HepG2 (cell line): ENCODE measurements around the gene ZFP36L2. TPM values are rescaled to one million over a fixed set of nuclear protein-coding genes. Genes with fewer than 3 reads are reported as not detected.
A peak's percentile ranks its signal among the peaks of the same experiment; 100 is the strongest.

Experiments
- FOXC1 ChIP-seq: sonication (generic); formaldehyde crosslinking; IDR thresholded peaks from 2 replicates; pipeline ENCODE4 v1.8.0; 2022; ENCODE audit warnings: mild to moderate bottlenecking, missing genetic modification reagents, borderline replicate concordance
- HNRNPK ChIP-seq: fragments of 200-400 bp; formaldehyde crosslinking; IDR thresholded peaks from 2 replicates; pipeline ENCODE4 v1.6.1; 2018; ENCODE audit warnings: low read length, low read depth, moderate library complexity, mild to moderate bottlenecking; ENCODE audit not compliant: poor library complexity, severe bottlenecking
- MTF1 ChIP-seq: sonication (generic); formaldehyde crosslinking; IDR thresholded peaks from 2 replicates; pipeline ENCODE4 v1.5.0; 2020; ENCODE audit warnings: missing genetic modification reagents
- MTF2 ChIP-seq: sonication (generic); formaldehyde crosslinking; IDR thresholded peaks from 2 replicates; pipeline ENCODE4 v1.5.0; 2020; ENCODE audit warnings: missing genetic modification reagents, borderline replicate concordance
- SOX13 ChIP-seq, 3 experiments: fragments of 450-650 bp in 1 of 3; sonication (generic) in 1 of 3; formaldehyde crosslinking in 1 of 3; IDR thresholded peaks in 2 of 3; conservative IDR thresholded peaks in 1 of 3; 2 replicates each; pipeline versions ENCODE4 v1.5.0 to v1.6.1; 2016 to 2020; ENCODE audit warnings: antibody characterized with exemption in 1 of 3, mild to moderate bottlenecking in 1 of 3, missing compliant biosample characterization in 1 of 3, missing genetic modification reagents in 1 of 3, moderate library complexity in 1 of 3
- SRF ChIP-seq: IDR thresholded peaks from 2 replicates; pipeline ENCODE4 v1.6.1; 2011; ENCODE audit warnings: mild to moderate bottlenecking, low read depth, low read length, moderate library complexity
- U2AF2 ChIP-seq: fragments of 200-400 bp; formaldehyde crosslinking; IDR thresholded peaks from 2 replicates; pipeline ENCODE4 v1.6.1; 2017; ENCODE audit warnings: low read depth, mild to moderate bottlenecking, low read length
- ZNF136 ChIP-seq: sonication (generic); formaldehyde crosslinking; IDR thresholded peaks from 2 replicates; pipeline ENCODE4 v1.8.1; 2022; ENCODE audit warnings: low read depth, mild to moderate bottlenecking, moderate library complexity, missing genetic modification reagents
- ZNF432 ChIP-seq: sonication (generic); formaldehyde crosslinking; IDR thresholded peaks from 2 replicates; pipeline ENCODE4 v1.5.0; 2020; ENCODE audit warnings: missing genetic modification reagents, mild to moderate bottlenecking, borderline replicate concordance
- ZNF746 ChIP-seq: sonication (generic); formaldehyde crosslinking; IDR thresholded peaks from 2 replicates; pipeline ENCODE4 v1.8.0; 2022; ENCODE audit warnings: mild to moderate bottlenecking, missing genetic modification reagents
- ZNF766 ChIP-seq: sonication (generic); formaldehyde crosslinking; IDR thresholded peaks from 2 replicates; pipeline ENCODE4 v1.5.0; 2020; ENCODE audit warnings: missing genetic modification reagents, borderline replicate concordance
- ZNF792 ChIP-seq: IDR thresholded peaks from 2 replicates; pipeline ENCODE4 v1.6.1; 2016
- polyA plus RNA-seq, 8 experiments: library from polyadenylated mRNA; depleted of rRNA in 3 of 8; stranded (reverse) in 7 of 8; unstranded in 1 of 8; fragments of >200 nt; fragmentation: Illumina TruSeq in 4 of 8; extraction: Trizol in 4 of 8; gene quantifications; 2 replicates each; pipeline versions ENCODE4 v1.2.1 to v1.2.3, GENCODE V29; 2011 to 2016; ENCODE audit warnings: low read depth in 4 of 8, missing spikeins in 1 of 8, mixed read lengths in 1 of 8; ENCODE audit not compliant: insufficient read depth in 1 of 8
- total RNA-seq, 5 experiments: library from RNA; depleted of rRNA; stranded (reverse); fragments of >200 nt; fragmentation: Illumina TruSeq; extraction: Trizol; gene quantifications; 2 replicates each; pipeline ENCODE4 v1.2.3, GENCODE V29; 2016; ENCODE audit warnings: low read depth in 1 of 5
- TF ChIP-seq, protein P1 (sequence below): sonication (generic); formaldehyde crosslinking; IDR thresholded peaks from 2 replicates; pipeline ENCODE4 v1.9.0; 2021; ENCODE audit warnings: missing genetic modification reagents, mild to moderate bottlenecking, borderline replicate concordance
- TF ChIP-seq, protein P2 (sequence below): sonication (generic); formaldehyde crosslinking; IDR thresholded peaks from 2 replicates; pipeline ENCODE4 v1.8.0; 2022; ENCODE audit warnings: mild to moderate bottlenecking, missing genetic modification reagents
- TF ChIP-seq, protein P3 (sequence below): sonication (generic); formaldehyde crosslinking; IDR thresholded peaks from 2 replicates; pipeline ENCODE4 v1.9.0; 2021; ENCODE audit warnings: missing genetic modification reagents, borderline replicate concordance
- TF ChIP-seq, protein P4 (sequence below): fragments of 450-650 bp; IDR thresholded peaks from 2 replicates; pipeline ENCODE4 v1.6.1; 2016
- TF ChIP-seq, protein P5 (sequence below), 2 experiments: fragments of 450-650 bp in 1 of 2; sonication (generic) in 1 of 2; formaldehyde crosslinking; IDR thresholded peaks; 2 replicates each; pipeline versions ENCODE4 v1.5.0 to v1.8.0; 2020 to 2022; ENCODE audit warnings: mild to moderate bottlenecking in 1 of 2, missing genetic modification reagents in 1 of 2

The ZFP36L2 gene
- total and polyA plus RNA-seq, 2 of the 13 experiments (the other 11 are each of a cell fraction or from before 2014, with no cell fraction given): 11.2 to 21.8 TPM

DNA sequence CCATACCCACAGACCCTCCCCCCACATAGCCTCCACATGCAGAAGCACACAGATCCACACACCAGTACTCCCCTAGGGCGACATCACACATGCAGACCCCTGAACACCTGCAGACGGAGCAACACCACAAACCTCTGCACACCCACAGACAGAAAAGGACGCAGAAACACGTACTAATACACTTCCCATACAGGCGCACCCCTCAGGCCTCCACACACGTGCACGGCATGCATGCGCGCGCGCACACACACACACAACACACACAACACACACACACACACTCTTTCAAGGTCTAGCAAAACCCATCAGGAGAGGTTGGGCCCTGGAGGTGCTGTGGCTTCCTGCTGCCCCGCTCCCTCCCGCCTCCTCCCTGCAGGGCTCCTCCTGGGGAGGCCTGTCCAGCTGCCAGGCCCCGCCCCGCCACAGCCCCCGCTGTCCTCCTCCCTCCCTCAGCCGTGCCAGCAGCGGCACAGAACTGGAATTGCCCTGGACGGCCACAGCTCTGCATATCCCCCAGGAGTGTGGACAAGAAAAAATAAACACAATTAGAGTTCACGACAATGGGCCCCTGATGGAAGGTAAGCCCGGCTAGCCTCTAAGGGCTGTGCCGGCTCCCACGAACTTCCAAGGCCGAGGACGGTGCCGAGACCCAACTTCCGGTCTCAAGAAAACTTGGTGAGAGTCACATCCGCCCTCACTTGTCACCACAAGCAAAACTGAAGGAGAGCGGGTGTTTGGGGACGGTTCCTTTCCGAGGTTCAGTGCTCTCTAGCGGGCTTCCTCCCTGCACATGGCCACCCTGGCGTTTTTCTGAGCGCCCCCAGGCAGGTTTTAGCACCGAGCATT, 6.8 kb downstream of the ZFP36L2 start (continued):
- peak; percentile 58; the same call in 1 of the 2 replicates for TF ChIP-seq MTF2
- TF ChIP-seq SRF: no peak
- TF ChIP-seq, protein P1, sequence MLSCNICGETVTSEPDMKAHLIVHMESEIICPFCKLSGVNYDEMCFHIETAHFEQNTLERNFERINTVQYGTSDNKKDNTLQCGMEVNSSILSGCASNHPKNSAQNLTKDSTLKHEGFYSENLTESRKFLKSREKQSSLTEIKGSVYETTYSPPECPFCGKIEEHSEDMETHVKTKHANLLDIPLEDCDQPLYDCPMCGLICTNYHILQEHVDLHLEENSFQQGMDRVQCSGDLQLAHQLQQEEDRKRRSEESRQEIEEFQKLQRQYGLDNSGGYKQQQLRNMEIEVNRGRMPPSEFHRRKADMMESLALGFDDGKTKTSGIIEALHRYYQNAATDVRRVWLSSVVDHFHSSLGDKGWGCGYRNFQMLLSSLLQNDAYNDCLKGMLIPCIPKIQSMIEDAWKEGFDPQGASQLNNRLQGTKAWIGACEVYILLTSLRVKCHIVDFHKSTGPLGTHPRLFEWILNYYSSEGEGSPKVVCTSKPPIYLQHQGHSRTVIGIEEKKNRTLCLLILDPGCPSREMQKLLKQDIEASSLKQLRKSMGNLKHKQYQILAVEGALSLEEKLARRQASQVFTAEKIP: no peak
- TF ChIP-seq, protein P2, sequence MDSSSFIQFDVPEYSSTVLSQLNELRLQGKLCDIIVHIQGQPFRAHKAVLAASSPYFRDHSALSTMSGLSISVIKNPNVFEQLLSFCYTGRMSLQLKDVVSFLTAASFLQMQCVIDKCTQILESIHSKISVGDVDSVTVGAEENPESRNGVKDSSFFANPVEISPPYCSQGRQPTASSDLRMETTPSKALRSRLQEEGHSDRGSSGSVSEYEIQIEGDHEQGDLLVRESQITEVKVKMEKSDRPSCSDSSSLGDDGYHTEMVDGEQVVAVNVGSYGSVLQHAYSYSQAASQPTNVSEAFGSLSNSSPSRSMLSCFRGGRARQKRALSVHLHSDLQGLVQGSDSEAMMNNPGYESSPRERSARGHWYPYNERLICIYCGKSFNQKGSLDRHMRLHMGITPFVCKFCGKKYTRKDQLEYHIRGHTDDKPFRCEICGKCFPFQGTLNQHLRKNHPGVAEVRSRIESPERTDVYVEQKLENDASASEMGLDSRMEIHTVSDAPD: no peak; the same call in 1 of the 2 replicates
- TF ChIP-seq HNRNPK: no peak
- peak; percentile 84; the same call in 1 of the 2 replicates for TF ChIP-seq ZNF766 (CRISPR knock-in tag)
- TF ChIP-seq MTF1 (CRISPR knock-in tag): no peak
- TF ChIP-seq, protein P3, sequence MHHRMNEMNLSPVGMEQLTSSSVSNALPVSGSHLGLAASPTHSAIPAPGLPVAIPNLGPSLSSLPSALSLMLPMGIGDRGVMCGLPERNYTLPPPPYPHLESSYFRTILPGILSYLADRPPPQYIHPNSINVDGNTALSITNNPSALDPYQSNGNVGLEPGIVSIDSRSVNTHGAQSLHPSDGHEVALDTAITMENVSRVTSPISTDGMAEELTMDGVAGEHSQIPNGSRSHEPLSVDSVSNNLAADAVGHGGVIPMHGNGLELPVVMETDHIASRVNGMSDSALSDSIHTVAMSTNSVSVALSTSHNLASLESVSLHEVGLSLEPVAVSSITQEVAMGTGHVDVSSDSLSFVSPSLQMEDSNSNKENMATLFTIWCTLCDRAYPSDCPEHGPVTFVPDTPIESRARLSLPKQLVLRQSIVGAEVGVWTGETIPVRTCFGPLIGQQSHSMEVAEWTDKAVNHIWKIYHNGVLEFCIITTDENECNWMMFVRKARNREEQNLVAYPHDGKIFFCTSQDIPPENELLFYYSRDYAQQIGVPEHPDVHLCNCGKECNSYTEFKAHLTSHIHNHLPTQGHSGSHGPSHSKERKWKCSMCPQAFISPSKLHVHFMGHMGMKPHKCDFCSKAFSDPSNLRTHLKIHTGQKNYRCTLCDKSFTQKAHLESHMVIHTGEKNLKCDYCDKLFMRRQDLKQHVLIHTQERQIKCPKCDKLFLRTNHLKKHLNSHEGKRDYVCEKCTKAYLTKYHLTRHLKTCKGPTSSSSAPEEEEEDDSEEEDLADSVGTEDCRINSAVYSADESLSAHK (CRISPR knock-in tag): 0 out of 2 replicates have a peak, but pooled peaks have one; percentile 26
- no peak for TF ChIP-seq U2AF2
- TF ChIP-seq ZNF746 (CRISPR knock-in tag): no peak
- peak; percentile 96; the same call in 1 of the 2 replicates for TF ChIP-seq ZNF136 (CRISPR knock-in tag)
- peak; percentile 74 for TF ChIP-seq ZNF792 (CRISPR knock-in tag)
- TF ChIP-seq, protein P4, sequence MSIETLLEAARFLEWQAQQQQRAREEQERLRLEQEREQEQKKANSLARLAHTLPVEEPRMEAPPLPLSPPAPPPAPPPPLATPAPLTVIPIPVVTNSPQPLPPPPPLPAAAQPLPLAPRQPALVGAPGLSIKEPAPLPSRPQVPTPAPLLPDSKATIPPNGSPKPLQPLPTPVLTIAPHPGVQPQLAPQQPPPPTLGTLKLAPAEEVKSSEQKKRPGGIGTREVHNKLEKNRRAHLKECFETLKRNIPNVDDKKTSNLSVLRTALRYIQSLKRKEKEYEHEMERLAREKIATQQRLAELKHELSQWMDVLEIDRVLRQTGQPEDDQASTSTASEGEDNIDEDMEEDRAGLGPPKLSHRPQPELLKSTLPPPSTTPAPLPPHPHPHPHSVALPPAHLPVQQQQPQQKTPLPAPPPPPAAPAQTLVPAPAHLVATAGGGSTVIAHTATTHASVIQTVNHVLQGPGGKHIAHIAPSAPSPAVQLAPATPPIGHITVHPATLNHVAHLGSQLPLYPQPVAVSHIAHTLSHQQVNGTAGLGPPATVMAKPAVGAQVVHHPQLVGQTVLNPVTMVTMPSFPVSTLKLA: peak; percentile 74
- 0 out of 2 replicates have a peak, but pooled peaks have one; percentile 10 for TF ChIP-seq SOX13 (IDR thresholded peaks at IDR 0.05)
- no peak; a peak in 2 of 4 replicates for TF ChIP-seq SOX13 (CRISPR knock-in tag; conservative IDR thresholded peaks at IDR 0.05 in 1 of 2, IDR thresholded peaks at IDR 0.05 in 1 of 2)
- no peak for TF ChIP-seq ZNF432 (CRISPR knock-in tag)
- peak; percentile 88; the same call in 1 of the 2 replicates for TF ChIP-seq FOXC1 (CRISPR knock-in tag)
- TF ChIP-seq, protein P5, sequence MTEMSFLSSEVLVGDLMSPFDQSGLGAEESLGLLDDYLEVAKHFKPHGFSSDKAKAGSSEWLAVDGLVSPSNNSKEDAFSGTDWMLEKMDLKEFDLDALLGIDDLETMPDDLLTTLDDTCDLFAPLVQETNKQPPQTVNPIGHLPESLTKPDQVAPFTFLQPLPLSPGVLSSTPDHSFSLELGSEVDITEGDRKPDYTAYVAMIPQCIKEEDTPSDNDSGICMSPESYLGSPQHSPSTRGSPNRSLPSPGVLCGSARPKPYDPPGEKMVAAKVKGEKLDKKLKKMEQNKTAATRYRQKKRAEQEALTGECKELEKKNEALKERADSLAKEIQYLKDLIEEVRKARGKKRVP (CRISPR knock-in tag; IDR thresholded peaks at IDR 0.05): peak in 1 of 2 experiments; percentile 69; a peak in 2 of 4 replicates
